GM19023 (cell line): ENCODE results near the gene GTF3C2.
"Not testable (repeated sequence)": the region's sequence is repeated elsewhere in the genome, so short reads cannot be mapped to it uniquely, and the experiment has no call there.

Experiments used
- ATAC-seq: cut with Tn5 transposase; IDR thresholded peaks from one replicate; pipeline ENCODE4 v1.9.1; 2021; ENCODE audit warnings: mild to moderate bottlenecking, moderate library complexity; ENCODE audit not compliant: unreplicated experiment

The GTF3C2 gene

GRCh38 chr2:27372937-27373336, 16.4 kb upstream of the GTF3C2 start:
- ATAC-seq: no peak

GRCh38 chr2:27370816-27371620, 14.5 kb upstream of the GTF3C2 start:
- ATAC-seq: peak; percentile 29

- peak; percentile 90 for ATAC-seq
These were observed 13.7 kb upstream of the GTF3C2 start, which contains the start of the genes EIF2B4 and SNX17 for GRCh38 chr2:27370026-27370815. Gene EIF2B4, minus strand, starts transcription at chr2:27370338. Its CDS starts 24 bp downstream, at chr2:27370314. Gene SNX17, plus strand, starts transcription at chr2:27370616. Its CDS starts 128 bp downstream, at chr2:27370744.

- ATAC-seq: no peak
These were observed 13.0 kb upstream of the GTF3C2 start for GRCh38 chr2:27369471-27370025.

GRCh38 chr2:27363933-27364332, 7.4 kb upstream of the GTF3C2 start:
- ATAC-seq: no peak

- no peak for ATAC-seq
These were observed 6.3 kb upstream of the GTF3C2 start for GRCh38 chr2:27362678-27363420.

- peak; percentile 31 for ATAC-seq
These were observed 545 bp downstream of the GTF3C2 start for GRCh38 chr2:27356056-27356381.

GRCh38 chr2:27354597-27354927, 2.0 kb downstream of the GTF3C2 start:
- ATAC-seq: no peak

GRCh38 chr2:27353762-27354596, 2.6 kb downstream of the GTF3C2 start:
- ATAC-seq: no peak

- not testable (repeated sequence) for ATAC-seq
These were observed 3.2 kb downstream of the GTF3C2 start for GRCh38 chr2:27353386-27353761.

- ATAC-seq: no peak
These were observed 4.6 kb downstream of the GTF3C2 start for GRCh38 chr2:27351802-27352598.

- ATAC-seq: no peak
These were observed 6.4 kb downstream of the GTF3C2 start for GRCh38 chr2:27350106-27350693.

- ATAC-seq: no peak
These were observed 8.9 kb downstream of the GTF3C2 start for GRCh38 chr2:27347641-27348040.

GRCh38 chr2:27336173-27336572, 20.4 kb downstream of the GTF3C2 start:
- no peak for ATAC-seq

GRCh38 chr2:27335311-27335710, 21.3 kb downstream of the GTF3C2 start:
- ATAC-seq: no peak

GRCh38 chr2:27324720-27325119, 31.8 kb downstream of the GTF3C2 start:
- ATAC-seq: no peak

- ATAC-seq: no peak
These were observed 32.8 kb downstream of the GTF3C2 start for GRCh38 chr2:27323596-27324285.

GRCh38 chr2:27322766-27323595, 33.6 kb downstream of the GTF3C2 start, which contains the start of gene MPV17:
Gene MPV17, minus strand, starts transcription at chr2:27323097. Its CDS starts 580 bp downstream, at chr2:27322517.
- peak; percentile 90 for ATAC-seq
